Measurements from ENCODE around the gene PPP2R5A. TPM values are rescaled to one million over a fixed set of nuclear protein-coding genes. Genes with fewer than 3 reads are reported as not detected.

The PPP2R5A gene
- 31.4 and 49.5 TPM in 2 replicates for total RNA-seq

GRCh38 chr1:212284744-212285684 lies at the start of gene PPP2R5A:
TSS of gene PPP2R5A (plus strand) at chr1:212285410. CDS start at chr1:212286111, 701 bp downstream.

Other genes with a start within 250 kb of the PPP2R5A start
- 9.7 and 20.8 TPM in 2 replicates for gene INTS7, start 249.9 kb upstream of the PPP2R5A start, total RNA-seq
- 10.0 and 11.6 TPM in 2 replicates for gene DTL, start 249.7 kb upstream of the PPP2R5A start, total RNA-seq
- 7.8 and 13.2 TPM in 2 replicates for gene PACC1, start 129.5 kb downstream of the PPP2R5A start, total RNA-seq
- gene NENF, start 147.5 kb downstream of the PPP2R5A start, total RNA-seq = 6.6 and 20.7 TPM in 2 replicates